ENCODE data around the gene EYS.

The EYS gene

GRCh38 chr6:65221153-65221552, 485.9 kb downstream of the EYS start:
- DNase-seq (ENCODE audit: low spot score) = no peak

GRCh38 chr6:65202738-65203137, 504.3 kb downstream of the EYS start:
- no peak for DNase-seq (ENCODE audit: low spot score)

GRCh38 chr6:65199683-65200082, 507.3 kb downstream of the EYS start:
- no peak for DNase-seq (ENCODE audit: low spot score)

GRCh38 chr6:65199121-65199520, 507.9 kb downstream of the EYS start:
- no peak for DNase-seq (ENCODE audit: low spot score)

- no peak for DNase-seq (ENCODE audit: low spot score)
These were observed 515.6 kb downstream of the EYS start for GRCh38 chr6:65191471-65191870.

GRCh38 chr6:65189236-65189881, 517.7 kb downstream of the EYS start:
- DNase-seq (ENCODE audit: low spot score) = no peak

GRCh38 chr6:65186826-65187225, 520.2 kb downstream of the EYS start:
- no peak for DNase-seq (ENCODE audit: low spot score)

- no peak for DNase-seq (ENCODE audit: low spot score)
These were observed 524.3 kb downstream of the EYS start for GRCh38 chr6:65182681-65183080.

GRCh38 chr6:65170273-65170672, 536.8 kb downstream of the EYS start:
- no peak for DNase-seq (ENCODE audit: low spot score)

- no peak for DNase-seq (ENCODE audit: low spot score)
These were observed 545.4 kb downstream of the EYS start for GRCh38 chr6:65161661-65162060.

GRCh38 chr6:65157025-65157424, 550.0 kb downstream of the EYS start:
- DNase-seq (ENCODE audit: low spot score) = no peak

- no peak for DNase-seq (ENCODE audit: low spot score)
These were observed 551.9 kb downstream of the EYS start for GRCh38 chr6:65155083-65155482.

GRCh38 chr6:65149841-65150240, 557.2 kb downstream of the EYS start:
- DNase-seq (ENCODE audit: low spot score) = no peak

GRCh38 chr6:65148839-65149238, 558.2 kb downstream of the EYS start:
- DNase-seq (ENCODE audit: low spot score) = no peak

GRCh38 chr6:65135567-65135966, 571.5 kb downstream of the EYS start:
- no peak for DNase-seq (ENCODE audit: low spot score)

- no peak for DNase-seq (ENCODE audit: low spot score)
These were observed 580.4 kb downstream of the EYS start for GRCh38 chr6:65126667-65127066.

GRCh38 chr6:65123521-65123920, 583.5 kb downstream of the EYS start:
- no peak for DNase-seq (ENCODE audit: low spot score)

- DNase-seq (ENCODE audit: low spot score) = no peak
These were observed 589.1 kb downstream of the EYS start for GRCh38 chr6:65117817-65118409.

- no peak for DNase-seq (ENCODE audit: low spot score)
These were observed 590.7 kb downstream of the EYS start for GRCh38 chr6:65116326-65116725.

- no peak for DNase-seq (ENCODE audit: low spot score)
These were observed 593.4 kb downstream of the EYS start for GRCh38 chr6:65113581-65113980.

- no peak for DNase-seq (ENCODE audit: low spot score)
These were observed 594.6 kb downstream of the EYS start for GRCh38 chr6:65112435-65112834.

GRCh38 chr6:65110031-65110430, 597.0 kb downstream of the EYS start:
- DNase-seq (ENCODE audit: low spot score) = no peak

GRCh38 chr6:65098349-65098748, 608.7 kb downstream of the EYS start:
- no peak for DNase-seq (ENCODE audit: low spot score)

- no peak for DNase-seq (ENCODE audit: low spot score)
These were observed 615.5 kb downstream of the EYS start for GRCh38 chr6:65091561-65091960.

All from GM03348 (cell line).